H1 (cell line): ENCODE measurements around the gene CES4A. TPM values are rescaled to one million over a fixed set of nuclear protein-coding genes. Genes with fewer than 3 reads are reported as not detected.

Source experiments
- CTCF ChIA-PET: fragments of 300-600 bp; sonication (Branson Sonifier 250); formaldehyde crosslinking; loops from one replicate; lab custom pipeline; 2021; ENCODE audit not compliant: partially characterized antibody; lab: Charles Lee
- POLR2A ChIA-PET: fragments of 300-600 bp; sonication (Branson Sonifier 250); formaldehyde crosslinking; loops from one replicate; lab custom pipeline; 2021; ENCODE audit warnings: inconsistent platforms; ENCODE audit not compliant: partially characterized antibody; lab: Charles Lee
- DNase-seq, 2 experiments: peaks; one replicate each; pipeline versions ENCODE4 v3.0.0 to v3.0.0-alpha.2; 2010 to 2022; ENCODE audit warnings: low spot score in 2 of 2, low read depth in 1 of 2, mixed read lengths in 1 of 2
- FAIRE-seq: peaks from 2 replicates; lab custom pipeline; 2011; peaks lifted over from hg19 to GRCh38; lab: Jason Lieb, UNC
- H2AFZ ChIP-seq: 2 replicates; pipeline ENCODE4 v1.8.1; 2012; ENCODE audit warnings: low read length, inconsistent platforms
- H2AK5ac ChIP-seq: 2 replicates; pipeline ENCODE4 v1.6.1; 2013; ENCODE audit warnings: low read depth, low read length
- H2BK120ac ChIP-seq: replicated peaks from 2 replicates; pipeline ENCODE3; 2013; ENCODE audit warnings: low read depth, low read length, inconsistent platforms
- H2BK12ac ChIP-seq: 2 replicates; pipeline ENCODE4 v1.6.1; 2013; ENCODE audit warnings: low read depth, low read length
- H2BK15ac ChIP-seq: 2 replicates; pipeline ENCODE4 v1.6.1; 2013; ENCODE audit warnings: low read length
- H2BK20ac ChIP-seq: 2 replicates; pipeline ENCODE4 v1.6.1; 2013; ENCODE audit warnings: low read length
- H2BK5ac ChIP-seq: 2 replicates; pipeline ENCODE4 v1.6.1; 2013; ENCODE audit warnings: low read depth, low read length
- H3K14ac ChIP-seq: 2 replicates; pipeline ENCODE4 v1.6.1; 2013; ENCODE audit warnings: inconsistent platforms; ENCODE audit not compliant: insufficient read length
- H3K18ac ChIP-seq: 2 replicates; pipeline ENCODE4 v1.6.1; 2013; ENCODE audit warnings: low read length; ENCODE audit errors: extremely low read depth
- H3K23ac ChIP-seq: 2 replicates; pipeline ENCODE4 v1.6.1; 2013; ENCODE audit warnings: inconsistent platforms; ENCODE audit not compliant: insufficient read length
- H3K23me2 ChIP-seq: 2 replicates; pipeline ENCODE4 v1.6.1; 2013; ENCODE audit warnings: low read depth, low read length
- H3K27ac ChIP-seq: 2 replicates; pipeline ENCODE4 v1.6.1; 2011; ENCODE audit warnings: low read depth, low read length, inconsistent platforms
- H3K27me3 ChIP-seq, 4 experiments: replicated peaks in 1 of 4; 1 replicate in 1 of 4; 2 replicates in 3 of 4; pipeline versions ENCODE4 v1.6.1 to v1.8.1; 2011 to 2013; ENCODE audit warnings: low read length in 3 of 4, mild to moderate bottlenecking in 3 of 4, inconsistent platforms in 2 of 4, mixed read lengths in 2 of 4, moderate library complexity in 1 of 4; ENCODE audit not compliant: control insufficient read depth in 3 of 4, insufficient read depth in 3 of 4; ENCODE audit errors: extremely low read depth in 1 of 4
- H3K36me3 ChIP-seq, 4 experiments: 2 replicates each; pipeline versions ENCODE4 v1.6.1 to v1.8.1; 2011 to 2013; ENCODE audit warnings: mild to moderate bottlenecking in 4 of 4, low read length in 3 of 4, moderate library complexity in 2 of 4, control low read depth in 1 of 4, inconsistent platforms in 1 of 4; ENCODE audit not compliant: insufficient read depth in 4 of 4, control insufficient read depth in 2 of 4
- H3K4ac ChIP-seq: replicated peaks from 2 replicates; pipeline ENCODE3; 2013; ENCODE audit warnings: low read length, low read depth, mixed read lengths, inconsistent platforms; ENCODE audit not compliant: insufficient read length
- H3K4me1 ChIP-seq, 4 experiments: replicated peaks in 1 of 4; 1 replicate in 1 of 4; 2 replicates in 3 of 4; pipeline versions ENCODE4 v1.6.1 to v1.8.1; 2011 to 2013; ENCODE audit warnings: low read length in 3 of 4, inconsistent platforms in 2 of 4, mixed read lengths in 1 of 4; ENCODE audit not compliant: insufficient read depth in 4 of 4, control insufficient read depth in 3 of 4
- H3K4me2 ChIP-seq, 2 experiments: 2 replicates each; pipeline versions ENCODE4 v1.6.1 to v1.8.1; 2011 to 2013; ENCODE audit warnings: low read depth in 2 of 2, low read length in 2 of 2, control low read depth in 1 of 2, inconsistent platforms in 1 of 2, mild to moderate bottlenecking in 1 of 2; ENCODE audit not compliant: insufficient read depth in 1 of 2
- H3K4me3 ChIP-seq, 4 experiments: fragments of 200-600, 300-600 bp in 1 of 4; sonication (generic), shearing (Covaris generic), sonication (Bioruptor Twin) in 1 of 4; 2 replicates each; pipeline versions ENCODE4 v1.5.1 to v1.8.1; 2011 to 2016; ENCODE audit warnings: low read length in 4 of 4, low read depth in 3 of 4, control low read depth in 2 of 4, inconsistent platforms in 2 of 4, mild to moderate bottlenecking in 2 of 4, mixed read lengths in 1 of 4, moderate library complexity in 1 of 4; ENCODE audit not compliant: insufficient read depth in 2 of 4; ENCODE audit errors: extremely low read depth in 1 of 4
- H3K56ac ChIP-seq: replicated peaks from 2 replicates; pipeline ENCODE3; 2013; ENCODE audit warnings: low read depth, mild to moderate bottlenecking, mixed read lengths, low read length, inconsistent platforms; ENCODE audit not compliant: insufficient read length
- H3K79me1 ChIP-seq: 2 replicates; pipeline ENCODE4 v1.6.1; 2013; ENCODE audit warnings: low read depth, low read length, control low read depth
- H3K79me2 ChIP-seq, 2 experiments: 2 replicates each; pipeline versions ENCODE4 v1.6.1 to v1.8.1; 2012 to 2013; ENCODE audit warnings: low read length in 2 of 2, mild to moderate bottlenecking in 2 of 2, inconsistent platforms in 1 of 2; ENCODE audit not compliant: insufficient read depth in 2 of 2, control insufficient read depth in 1 of 2
- H3K9ac ChIP-seq, 4 experiments: replicated peaks in 1 of 4; 1 replicate in 1 of 4; 2 replicates in 3 of 4; pipeline versions ENCODE4 v1.6.1 to v1.8.1; 2011 to 2013; ENCODE audit warnings: low read depth in 3 of 4, low read length in 3 of 4, control low read depth in 2 of 4, mild to moderate bottlenecking in 2 of 4, moderate library complexity in 2 of 4, inconsistent platforms in 1 of 4; ENCODE audit errors: extremely low read depth in 1 of 4
- H3K9me3 ChIP-seq, 2 experiments: 2 replicates each; pipeline versions ENCODE4 v1.6.1 to v1.8.1; 2012 to 2013; ENCODE audit warnings: mild to moderate bottlenecking in 2 of 2, moderate library complexity in 2 of 2, control low read depth in 1 of 2, inconsistent platforms in 1 of 2, low read depth in 1 of 2, low read length in 1 of 2, mixed read lengths in 1 of 2; ENCODE audit not compliant: insufficient read depth in 2 of 2
- H4K20me1 ChIP-seq, 2 experiments: replicated peaks in 1 of 2; 2 replicates each; pipeline versions ENCODE3 to v1.8.1; 2011 to 2013; ENCODE audit warnings: inconsistent platforms in 2 of 2, low read length in 2 of 2, mild to moderate bottlenecking in 1 of 2; ENCODE audit not compliant: insufficient read depth in 2 of 2, control insufficient read depth in 1 of 2
- H4K5ac ChIP-seq: 2 replicates; pipeline ENCODE4 v1.6.1; 2013; ENCODE audit warnings: low read length, low read depth, mixed read lengths, inconsistent platforms; ENCODE audit not compliant: insufficient read length
- H4K8ac ChIP-seq: 2 replicates; pipeline ENCODE4 v1.8.0; 2013; ENCODE audit warnings: mild to moderate bottlenecking, moderate library complexity, low read length, inconsistent platforms; ENCODE audit not compliant: insufficient read depth; ENCODE audit errors: extremely low read depth
- H4K91ac ChIP-seq: replicated peaks from 2 replicates; pipeline ENCODE3; 2013; ENCODE audit warnings: low read length, mixed read lengths, inconsistent platforms; ENCODE audit not compliant: insufficient read length
- GTF2F1 ChIP-seq: IDR thresholded peaks from 2 replicates; pipeline ENCODE4 v1.6.1; 2012; ENCODE audit warnings: low read depth, low read length, improper control_type of control experiment, borderline replicate concordance
- RBBP5 ChIP-seq: IDR thresholded peaks from 2 replicates; pipeline ENCODE4 v1.7.1; 2012; ENCODE audit warnings: low read depth, mild to moderate bottlenecking, inconsistent platforms, low read length, moderate library complexity, borderline replicate concordance
- RXRA ChIP-seq: IDR thresholded peaks from 2 replicates; pipeline ENCODE4 v1.6.1; 2011; ENCODE audit warnings: low read depth, mild to moderate bottlenecking, low read length, moderate library complexity; ENCODE audit not compliant: insufficient read depth
- SP4 ChIP-seq: IDR thresholded peaks from 2 replicates; pipeline ENCODE4 v1.6.1; 2012; ENCODE audit warnings: low read length, inconsistent platforms
- TEAD4 ChIP-seq: IDR thresholded peaks from 2 replicates; pipeline ENCODE4 v1.6.1; 2012; ENCODE audit warnings: low read depth, low read length, inconsistent platforms, mixed read lengths
- polyA plus RNA-seq, 7 experiments: library from polyadenylated mRNA; depleted of rRNA in 3 of 7; stranded (reverse) in 5 of 7; unstranded in 2 of 7; fragments of >200 nt in 5 of 7; fragments of 200-250 nt in 2 of 7; gene quantifications; 1 replicate in 5 of 7; 2 replicates in 1 of 7; 4 replicates in 1 of 7; pipeline versions ENCODE4 v1.2.1 to v1.2.3, GENCODE V29; 2011 to 2013; ENCODE audit warnings: missing spikeins in 2 of 7, mixed read lengths in 2 of 7
- total RNA-seq: library from RNA; stranded (reverse); fragmentation: NEBNext Ultra II Directional; extraction: Animal tissue kit (Norgen Biotek cat#: 25700); gene quantifications from 2 replicates; pipeline ENCODE4 v1.2.1, GENCODE V29; 2021

CES4A gene
- total and polyA plus RNA-seq, 2 of the 8 experiments (the other 6 are each of a cell fraction or from before 2014, with no cell fraction given), result 0.93 to 1.5 TPM

- Histone ChIP-seq H3K79me1 (no peaks in the 10 kb centered on the region), H3K4me1 (peaks cover 0 to 4% (median 1%) of the 10 kb centered on the region in 4 experiments; a peak in 2 of 7 replicates), H4K20me1 (no peaks in the 10 kb centered on the region), H3K9me3 (no peaks in the 10 kb centered on the region; a peak in 1 of 4 replicates), H3K9ac (no peak overlapping the region), H3K36me3 (no peaks in the 10 kb centered on the region), H2BK15ac (no peak overlapping the region), H4K5ac (no peak overlapping the region), H4K91ac (no peak overlapping the region), H2AK5ac (no peak overlapping the region), H3K18ac (no peak overlapping the region), H3K23me2 (peaks cover 5% of the 10 kb centered on the region; the same call in 1 of the 2 replicates), H3K56ac (no peak overlapping the region), H2BK120ac (no peak overlapping the region), H2BK12ac (no peak overlapping the region), H4K8ac (no peak overlapping the region), H3K23ac (no peak overlapping the region), H3K4ac (no peak overlapping the region), H2BK20ac (no peak overlapping the region), H3K4me2 (no peak overlapping the region), H3K79me2 (peaks cover 0 to 4% of the 10 kb centered on the region in 2 experiments; a peak in 2 of 4 replicates), H2BK5ac (no peak overlapping the region), H2AFZ (no peak overlapping the region), H3K27me3 (peaks cover 0 to 5% (median 2%) of the 10 kb centered on the region in 4 experiments; a peak in 2 of 7 replicates), H3K4me3 (no peak overlapping the region), H3K27ac (no peak overlapping the region), H3K14ac (no peak overlapping the region)
- no peak for FAIRE-seq
- ChIA-PET POLR2A (no interaction called here), CTCF (interaction anchor here (1.3 to 9.9 kb wide), 3 partner anchors 79 to 130 kb away, joined by 5 to 164 read pairs (median 8); partner anchors contain the start of gene PHAF1)
- no peak for DNase-seq
- TF ChIP-seq TEAD4 (no peak), RXRA (no peak), RBBP5 (no peak), GTF2F1 (no peak), SP4 (no peak)
Observed at GRCh38 chr16:67025210-67025550, 36.8 kb downstream of the CES4A start.
